Breast epithelium (tissue), 4 donors: ENCODE results near the gene ITIH3. TPM values are rescaled to one million over a fixed set of nuclear protein-coding genes. Genes with fewer than 3 reads are reported as not detected.

Experiments
- DNase-seq, 2 donors: peaks; one replicate each; pipeline ENCODE4 v3.0.0-alpha.2; 2019; ENCODE audit warnings: low spot score in 2 of 2
- H3K27ac ChIP-seq, 2 donors: fragments of 200-600 bp; sonication (generic) in 1 of 2; one replicate each; pipeline ENCODE4 v1.5.1; 2016 to 2019; ENCODE audit warnings: mild to moderate bottlenecking in 1 of 2
- H3K27me3 ChIP-seq, 2 donors: fragments of 200-600 bp; sonication (generic) in 1 of 2; one replicate each; pipeline versions ENCODE4 v1.5.1 to v1.6.0; 2017 to 2019; ENCODE audit warnings: control low read depth in 1 of 2, mild to moderate bottlenecking in 1 of 2
- H3K36me3 ChIP-seq: fragments of 200-600 bp; one replicate; pipeline ENCODE4 v1.5.1; 2019
- H3K4me1 ChIP-seq, 2 donors: fragments of 200-600 bp; sonication (generic); one replicate each; pipeline ENCODE4 v1.5.1; 2016 to 2019; ENCODE audit warnings: control low read depth in 1 of 2
- H3K4me3 ChIP-seq, 3 donors: fragments of 200-600 bp; sonication (generic); 1 replicate in 2 of 3; 2 replicates in 1 of 3; pipeline ENCODE4 v1.5.1; 2016 to 2019; ENCODE audit warnings: mild to moderate bottlenecking in 3 of 3, moderate library complexity in 2 of 3
- H3K9me3 ChIP-seq, 2 donors: fragments of 200-600 bp; sonication (generic) in 1 of 2; one replicate each; pipeline ENCODE4 v1.5.1; 2016 to 2019; ENCODE audit warnings: control low read depth in 1 of 2
- POLR2A ChIP-seq: fragments of 450-650 bp; IDR thresholded peaks from one replicate; pipeline ENCODE4 v1.6.1; 2016; ENCODE audit warnings: antibody characterized with exemption, mild to moderate bottlenecking, moderate library complexity
- POLR2AphosphoS5 ChIP-seq, 3 donors: sonication (generic); formaldehyde crosslinking; IDR thresholded peaks; one replicate each; pipeline ENCODE4 v1.6.1; 2017; ENCODE audit warnings: antibody characterized with exemption in 3 of 3
- intact Hi-C: fragments of 100-400 bp; cut with DNase I; formaldehyde crosslinking; loops from one replicate; pipeline ENCODE4 v1.15.1; 2023; ENCODE audit warnings: low total_unique reads
- total RNA-seq, 3 donors: library from RNA; depleted of rRNA; stranded (reverse); fragments of >200 nt; gene quantifications; one replicate each; pipeline ENCODE4 v1.1.0, GENCODE V29; 2016
- TF ChIP-seq, protein P1 (sequence below), 3 donors: fragments of 450-650 bp; IDR thresholded peaks; one replicate each; pipeline ENCODE4 v1.5.1; 2016 to 2017; ENCODE audit warnings: antibody characterized with exemption in 3 of 3, mild to moderate bottlenecking in 3 of 3, moderate library complexity in 3 of 3

Gene ITIH3
- total RNA-seq, 3 donors from 2014 or later, result 0.64 to 6.6 (median 0.88) TPM

DNA sequence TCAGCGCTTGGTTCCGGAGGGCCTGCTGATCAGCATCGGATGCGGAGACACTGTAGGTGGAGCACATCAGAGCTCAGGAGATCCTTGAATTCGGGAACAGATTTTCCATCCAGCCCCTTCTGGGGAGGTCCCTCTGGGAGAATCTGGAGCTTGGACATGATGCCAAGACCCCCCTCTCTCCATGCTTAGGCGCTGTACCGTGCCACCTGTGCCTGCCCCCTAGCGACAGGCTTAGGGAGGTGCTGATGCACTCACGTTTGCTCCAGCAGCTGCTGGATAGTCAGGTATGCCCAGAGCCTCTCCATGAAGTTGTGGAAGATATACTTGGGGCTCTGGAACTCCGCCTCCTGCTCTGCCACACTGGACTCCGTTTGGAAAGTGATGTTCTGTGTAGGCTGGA lies 26.1 kb downstream of the ITIH3 start:
- TF ChIP-seq POLR2A (no peak), POLR2AphosphoS5 (IDR thresholded peaks at IDR 0.05) (no peak)
- TF ChIP-seq, protein P1, sequence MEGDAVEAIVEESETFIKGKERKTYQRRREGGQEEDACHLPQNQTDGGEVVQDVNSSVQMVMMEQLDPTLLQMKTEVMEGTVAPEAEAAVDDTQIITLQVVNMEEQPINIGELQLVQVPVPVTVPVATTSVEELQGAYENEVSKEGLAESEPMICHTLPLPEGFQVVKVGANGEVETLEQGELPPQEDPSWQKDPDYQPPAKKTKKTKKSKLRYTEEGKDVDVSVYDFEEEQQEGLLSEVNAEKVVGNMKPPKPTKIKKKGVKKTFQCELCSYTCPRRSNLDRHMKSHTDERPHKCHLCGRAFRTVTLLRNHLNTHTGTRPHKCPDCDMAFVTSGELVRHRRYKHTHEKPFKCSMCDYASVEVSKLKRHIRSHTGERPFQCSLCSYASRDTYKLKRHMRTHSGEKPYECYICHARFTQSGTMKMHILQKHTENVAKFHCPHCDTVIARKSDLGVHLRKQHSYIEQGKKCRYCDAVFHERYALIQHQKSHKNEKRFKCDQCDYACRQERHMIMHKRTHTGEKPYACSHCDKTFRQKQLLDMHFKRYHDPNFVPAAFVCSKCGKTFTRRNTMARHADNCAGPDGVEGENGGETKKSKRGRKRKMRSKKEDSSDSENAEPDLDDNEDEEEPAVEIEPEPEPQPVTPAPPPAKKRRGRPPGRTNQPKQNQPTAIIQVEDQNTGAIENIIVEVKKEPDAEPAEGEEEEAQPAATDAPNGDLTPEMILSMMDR (IDR thresholded peaks at IDR 0.05), result no peak
- Histone ChIP-seq H3K27me3 (no peaks in the 10 kb centered on the region), H3K27ac (no peak overlapping the region), H3K9me3 (no peaks in the 10 kb centered on the region), H3K4me3 (no peak overlapping the region), H3K36me3 (no peaks in the 10 kb centered on the region), H3K4me1 (no peaks in the 10 kb centered on the region)
- DNase-seq, result no peak
- intact Hi-C loops, result loop anchor here (2.0 kb wide), 1 partner anchor 28 kb away; no protein-coding TSS in a partner anchor

GRCh38 chr3:52822363-52822762 lies 27.8 kb downstream of the ITIH3 start:
- no peak overlapping the region for H3K4me3 ChIP-seq
- no peak overlapping the region for H3K27ac ChIP-seq
- no peaks in the 10 kb centered on the region for H3K9me3 ChIP-seq
- H3K27me3 ChIP-seq, result no peaks in the 10 kb centered on the region
- no peaks in the 10 kb centered on the region for H3K4me1 ChIP-seq
- no peak for DNase-seq
- no peaks in the 10 kb centered on the region for H3K36me3 ChIP-seq
- TF ChIP-seq, protein P1 (IDR thresholded peaks at IDR 0.05), result no peak
- TF ChIP-seq POLR2AphosphoS5 (IDR thresholded peaks at IDR 0.05) (no peak), POLR2A (no peak)
- intact Hi-C loops, result no loop called here

- no peak for TF ChIP-seq POLR2AphosphoS5 (IDR thresholded peaks at IDR 0.05)
- no peak for TF ChIP-seq POLR2A
- TF ChIP-seq, protein P1 (IDR thresholded peaks at IDR 0.05), result no peak
- no peak overlapping the region for H3K4me3 ChIP-seq
- no peaks in the 10 kb centered on the region for H3K36me3 ChIP-seq
- H3K27ac ChIP-seq, result no peak overlapping the region
- DNase-seq, result no peak
- H3K4me1 ChIP-seq, result no peaks in the 10 kb centered on the region
- H3K9me3 ChIP-seq, result no peaks in the 10 kb centered on the region
- H3K27me3 ChIP-seq, result no peaks in the 10 kb centered on the region
- intact Hi-C loops, result no loop called here
Observed at GRCh38 chr3:52824037-52824436, 29.4 kb downstream of the ITIH3 start.

DNA sequence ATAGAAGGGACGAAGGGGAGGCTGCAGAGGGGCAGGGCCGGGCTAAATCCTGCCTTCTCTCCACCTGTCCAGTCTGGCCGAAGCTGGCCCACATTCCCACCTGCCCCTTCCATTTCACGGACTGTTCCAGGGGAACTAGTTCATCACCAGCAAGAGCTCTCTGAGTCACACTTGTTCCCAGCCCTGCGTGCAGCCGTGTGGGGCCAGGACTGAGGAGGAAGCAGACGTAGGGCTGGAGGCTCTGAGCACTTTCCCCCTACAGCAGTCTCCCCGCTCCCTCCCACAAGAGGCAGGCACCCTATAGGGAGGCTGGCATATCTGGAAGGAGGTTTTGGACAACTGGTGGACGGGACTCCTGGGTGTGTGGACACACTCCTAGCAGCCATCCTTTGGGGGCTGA lies 32.8 kb downstream of the ITIH3 start:
- no peak for DNase-seq
- TF ChIP-seq POLR2A (no peak), POLR2AphosphoS5 (IDR thresholded peaks at IDR 0.05) (no peak)
- TF ChIP-seq, protein P1 (IDR thresholded peaks at IDR 0.05), result no peak
- intact Hi-C loops, result no loop called here
- H3K4me1 ChIP-seq, result peaks cover 0 to 5% of the 10 kb centered on the region in 2 donors
- no peaks in the 10 kb centered on the region for H3K27me3 ChIP-seq
- no peak overlapping the region for H3K4me3 ChIP-seq
- H3K36me3 ChIP-seq, result no peaks in the 10 kb centered on the region
- H3K9me3 ChIP-seq, result no peaks in the 10 kb centered on the region
- no peak overlapping the region for H3K27ac ChIP-seq

- Histone ChIP-seq H3K27ac (no peak overlapping the region), H3K4me1 (peaks cover 0 to 5% of the 10 kb centered on the region in 2 donors), H3K4me3 (no peak overlapping the region), H3K36me3 (no peaks in the 10 kb centered on the region), H3K9me3 (no peaks in the 10 kb centered on the region), H3K27me3 (no peaks in the 10 kb centered on the region)
- intact Hi-C loops, result no loop called here
- no peak for DNase-seq
- TF ChIP-seq POLR2A, result no peak
- TF ChIP-seq, protein P1 (IDR thresholded peaks at IDR 0.05), result no peak
- TF ChIP-seq POLR2AphosphoS5 (IDR thresholded peaks at IDR 0.05), result no peak
Observed at GRCh38 chr3:52827866-52828376, 33.3 kb downstream of the ITIH3 start.
